ENCODE measurements around the gene MRS2. TPM values are rescaled to one million over a fixed set of nuclear protein-coding genes. Genes with fewer than 3 reads are reported as not detected.

The MRS2 gene, protein sequence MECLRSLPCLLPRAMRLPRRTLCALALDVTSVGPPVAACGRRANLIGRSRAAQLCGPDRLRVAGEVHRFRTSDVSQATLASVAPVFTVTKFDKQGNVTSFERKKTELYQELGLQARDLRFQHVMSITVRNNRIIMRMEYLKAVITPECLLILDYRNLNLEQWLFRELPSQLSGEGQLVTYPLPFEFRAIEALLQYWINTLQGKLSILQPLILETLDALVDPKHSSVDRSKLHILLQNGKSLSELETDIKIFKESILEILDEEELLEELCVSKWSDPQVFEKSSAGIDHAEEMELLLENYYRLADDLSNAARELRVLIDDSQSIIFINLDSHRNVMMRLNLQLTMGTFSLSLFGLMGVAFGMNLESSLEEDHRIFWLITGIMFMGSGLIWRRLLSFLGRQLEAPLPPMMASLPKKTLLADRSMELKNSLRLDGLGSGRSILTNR
- total RNA-seq (2022; extraction: Qiagen RNA extraction; ENCODE audit: low read depth), result 19.2 to 23.2 TPM (median 20.4 TPM) in 5 replicates

DNA sequence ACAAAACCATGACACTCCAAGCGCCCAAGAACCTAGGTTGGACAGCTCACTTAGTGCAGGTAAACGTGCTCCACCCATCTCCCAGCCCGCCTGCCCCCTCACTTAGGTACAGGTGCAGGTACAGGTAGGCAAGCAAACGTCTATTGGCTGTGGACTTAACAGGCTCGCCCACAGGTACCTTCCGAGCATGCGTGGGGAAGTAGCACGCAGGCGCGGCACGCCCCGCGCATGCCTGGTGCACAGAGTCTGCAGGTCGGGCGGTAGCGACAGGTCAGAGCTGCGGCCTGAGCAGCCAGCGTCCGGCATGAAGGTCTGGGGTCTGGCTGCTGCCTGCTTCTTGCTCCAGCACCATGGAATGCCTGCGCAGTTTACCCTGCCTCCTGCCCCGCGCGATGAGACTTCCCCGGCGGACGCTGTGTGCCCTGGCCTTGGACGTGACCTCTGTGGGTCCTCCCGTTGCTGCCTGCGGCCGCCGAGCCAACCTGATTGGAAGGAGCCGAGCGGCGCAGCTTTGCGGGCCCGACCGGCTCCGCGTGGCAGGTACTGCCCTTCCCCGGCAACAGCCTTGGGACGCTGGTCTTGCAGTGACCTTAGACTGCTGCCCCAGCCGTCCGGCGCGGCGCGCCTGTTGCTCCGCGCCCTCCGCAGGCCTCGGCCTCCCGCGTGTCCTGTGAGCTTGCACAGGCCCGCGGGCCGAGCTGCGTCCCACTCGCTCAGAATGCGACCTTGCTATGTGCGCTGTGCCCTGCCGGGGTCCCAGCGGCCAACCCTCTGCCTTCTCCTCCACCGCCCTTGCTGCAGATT lies at the start of gene MRS2:
TSS of gene MRS2 (plus strand) at position 240 of the 804 bp plus-strand sequence. CDS start at position 351, 111 bp downstream.

DNA sequence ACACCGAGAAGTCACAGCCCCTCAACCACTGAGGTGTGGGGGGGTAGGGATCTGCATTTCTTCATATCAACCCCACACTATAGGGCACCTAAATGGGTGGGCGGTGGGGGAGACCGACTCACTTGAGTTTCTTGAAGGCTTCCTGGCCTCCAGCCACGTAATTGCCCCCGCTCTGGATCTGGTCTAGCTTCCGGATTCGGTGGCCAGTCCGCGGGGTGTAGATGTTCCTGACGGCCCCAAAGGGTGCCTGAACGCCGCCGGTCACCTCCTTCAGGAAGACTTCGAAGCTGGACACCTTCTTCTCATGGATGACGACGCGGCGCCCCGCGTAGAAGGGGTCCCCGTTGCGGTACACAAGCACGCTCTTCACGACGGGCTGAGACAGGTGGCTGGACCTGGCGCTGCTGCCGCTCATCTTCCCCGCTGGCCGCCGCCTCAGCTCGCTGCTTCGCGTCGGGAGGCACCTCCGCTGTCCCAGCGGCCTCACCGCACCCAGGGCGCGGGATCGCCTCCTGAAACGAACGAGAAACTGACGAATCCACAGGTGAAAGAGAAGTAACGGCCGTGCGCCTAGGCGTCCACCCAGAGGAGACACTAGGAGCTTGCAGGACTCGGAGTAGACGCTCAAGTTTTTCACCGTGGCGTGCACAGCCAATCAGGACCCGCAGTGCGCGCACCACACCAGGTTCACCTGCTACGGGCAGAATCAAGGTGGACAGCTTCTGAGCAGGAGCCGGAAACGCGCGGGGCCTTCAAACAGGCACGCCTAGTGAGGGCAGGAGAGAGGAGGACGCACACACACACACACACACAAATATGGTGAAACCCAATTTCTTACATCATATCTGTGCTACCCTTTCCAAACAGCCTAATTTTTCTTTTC lies 45.2 kb upstream of the MRS2 start, which contains the start of gene DCDC2:
TSS of gene DCDC2 (minus strand) at position 724 of the 883 bp plus-strand sequence. CDS start at position 415, 309 bp downstream.

Other genes with a start within 250 kb of the MRS2 start
- 2.6 to 4.1 TPM (median 3.0 TPM) in 5 replicates for gene DCDC2, start 44.9 kb upstream of the MRS2 start, total RNA-seq (2022; extraction: Qiagen RNA extraction; ENCODE audit: low read depth)
- gene GPLD1, start 86.6 kb downstream of the MRS2 start, total RNA-seq (2022; extraction: Qiagen RNA extraction; ENCODE audit: low read depth), result 0.66 to 1.2 TPM (median 1.1 TPM) in 5 replicates
- 6.8 to 8.3 TPM (median 7.6 TPM) in 5 replicates for gene ALDH5A1, start 92.0 kb downstream of the MRS2 start, total RNA-seq (2022; extraction: Qiagen RNA extraction; ENCODE audit: low read depth)
- gene KIAA0319, start 243.3 kb downstream of the MRS2 start, total RNA-seq (2022; extraction: Qiagen RNA extraction; ENCODE audit: low read depth), result 2.5 to 3.0 TPM (median 3.0 TPM) in 5 replicates

All from A549 treated with CpdA at 1 μM for 4 hours (cell line).